ENCODE data around the gene PPIP5K1. TPM values are rescaled to one million over a fixed set of nuclear protein-coding genes. Genes with fewer than 3 reads are reported as not detected.

Gene PPIP5K1
- total and polyA plus RNA-seq, 9 of the 15 experiments (the other 6 are each of a cell fraction or from before 2014, with no cell fraction given) = 2.5 to 74.6 (median 35.1) TPM

DNA sequence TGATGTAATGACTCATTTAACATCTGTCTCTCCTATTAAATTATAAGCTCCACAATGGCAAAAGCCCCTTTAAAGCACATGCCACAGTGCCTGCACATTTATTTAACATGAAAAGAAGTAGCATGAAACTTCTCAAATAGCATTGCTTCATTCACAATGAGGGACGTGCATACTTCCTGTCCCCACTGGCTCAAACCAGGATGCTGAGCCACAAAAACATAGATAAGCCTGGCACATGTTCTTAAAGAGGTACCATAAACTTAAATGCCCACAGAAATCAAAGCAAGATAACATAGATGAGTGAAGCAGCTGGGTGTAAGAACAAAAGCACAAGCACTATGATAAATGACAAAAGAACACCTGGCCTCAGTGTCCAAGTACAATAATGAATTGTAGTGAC, 100.8 kb downstream of the PPIP5K1 start:
- TF ChIP-seq, protein P1, sequence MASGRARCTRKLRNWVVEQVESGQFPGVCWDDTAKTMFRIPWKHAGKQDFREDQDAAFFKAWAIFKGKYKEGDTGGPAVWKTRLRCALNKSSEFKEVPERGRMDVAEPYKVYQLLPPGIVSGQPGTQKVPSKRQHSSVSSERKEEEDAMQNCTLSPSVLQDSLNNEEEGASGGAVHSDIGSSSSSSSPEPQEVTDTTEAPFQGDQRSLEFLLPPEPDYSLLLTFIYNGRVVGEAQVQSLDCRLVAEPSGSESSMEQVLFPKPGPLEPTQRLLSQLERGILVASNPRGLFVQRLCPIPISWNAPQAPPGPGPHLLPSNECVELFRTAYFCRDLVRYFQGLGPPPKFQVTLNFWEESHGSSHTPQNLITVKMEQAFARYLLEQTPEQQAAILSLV (tag; IDR thresholded peaks at IDR 0.05) = no peak
- TF ChIP-seq KLF16 (IDR thresholded peaks at IDR 0.05) = 0 out of 2 replicates have a peak, but pooled peaks have one; percentile 11
- TF ChIP-seq, protein P2, sequence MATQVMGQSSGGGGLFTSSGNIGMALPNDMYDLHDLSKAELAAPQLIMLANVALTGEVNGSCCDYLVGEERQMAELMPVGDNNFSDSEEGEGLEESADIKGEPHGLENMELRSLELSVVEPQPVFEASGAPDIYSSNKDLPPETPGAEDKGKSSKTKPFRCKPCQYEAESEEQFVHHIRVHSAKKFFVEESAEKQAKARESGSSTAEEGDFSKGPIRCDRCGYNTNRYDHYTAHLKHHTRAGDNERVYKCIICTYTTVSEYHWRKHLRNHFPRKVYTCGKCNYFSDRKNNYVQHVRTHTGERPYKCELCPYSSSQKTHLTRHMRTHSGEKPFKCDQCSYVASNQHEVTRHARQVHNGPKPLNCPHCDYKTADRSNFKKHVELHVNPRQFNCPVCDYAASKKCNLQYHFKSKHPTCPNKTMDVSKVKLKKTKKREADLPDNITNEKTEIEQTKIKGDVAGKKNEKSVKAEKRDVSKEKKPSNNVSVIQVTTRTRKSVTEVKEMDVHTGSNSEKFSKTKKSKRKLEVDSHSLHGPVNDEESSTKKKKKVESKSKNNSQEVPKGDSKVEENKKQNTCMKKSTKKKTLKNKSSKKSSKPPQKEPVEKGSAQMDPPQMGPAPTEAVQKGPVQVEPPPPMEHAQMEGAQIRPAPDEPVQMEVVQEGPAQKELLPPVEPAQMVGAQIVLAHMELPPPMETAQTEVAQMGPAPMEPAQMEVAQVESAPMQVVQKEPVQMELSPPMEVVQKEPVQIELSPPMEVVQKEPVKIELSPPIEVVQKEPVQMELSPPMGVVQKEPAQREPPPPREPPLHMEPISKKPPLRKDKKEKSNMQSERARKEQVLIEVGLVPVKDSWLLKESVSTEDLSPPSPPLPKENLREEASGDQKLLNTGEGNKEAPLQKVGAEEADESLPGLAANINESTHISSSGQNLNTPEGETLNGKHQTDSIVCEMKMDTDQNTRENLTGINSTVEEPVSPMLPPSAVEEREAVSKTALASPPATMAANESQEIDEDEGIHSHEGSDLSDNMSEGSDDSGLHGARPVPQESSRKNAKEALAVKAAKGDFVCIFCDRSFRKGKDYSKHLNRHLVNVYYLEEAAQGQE (IDR thresholded peaks at IDR 0.05; ENCODE audit: borderline replicate concordance) = peak; percentile 32
- TF ChIP-seq, protein P2 (CRISPR knock-in tag; IDR thresholded peaks at IDR 0.05; ENCODE audit: low read depth) = no peak
- Histone ChIP-seq H3K9ac (ENCODE audit: insufficient read depth in 1 of 2, low read depth in 2 of 2, low read length in 2 of 2) (no peak overlapping the region), H3K79me2 (ENCODE audit: control insufficient read depth, insufficient read depth, low read length) (peaks cover 10% of the 10 kb centered on the region; the same call in 1 of the 3 replicates), H4K20me1 (replicated peaks; ENCODE audit: control insufficient read depth, insufficient read depth, low read length) (no peaks in the 10 kb centered on the region), H3K9me1 (ENCODE audit: control insufficient read depth, insufficient read depth, low read length) (no peaks in the 10 kb centered on the region), H2AFZ (ENCODE audit: low read depth, low read length) (no peak overlapping the region), H3K27ac (ENCODE audit: extremely low read depth, low read depth, low read length) (no peak overlapping the region), H3K4me1 (replicated peaks in 1 of 2; ENCODE audit: control insufficient read depth in 2 of 2, insufficient read depth in 2 of 2, low read length in 2 of 2) (peaks cover 11% of the 10 kb centered on the region in 2 experiments), H3K36me3 (ENCODE audit: control insufficient read depth, insufficient read depth, low read length) (peaks cover 50% of the 10 kb centered on the region), H3K27me3 (ENCODE audit: control insufficient read depth in 2 of 2, insufficient read depth in 2 of 2, low read length in 2 of 2) (no peaks in the 10 kb centered on the region), H3K4me2 (ENCODE audit: insufficient read depth, low read length) (no peak overlapping the region), H3K9me3 (replicated peaks; ENCODE audit: control insufficient read depth, insufficient read depth, low read depth, low read length) (no peaks in the 10 kb centered on the region), H3K4me3 (no peak overlapping the region)
- intact Hi-C loops (cut with micrococcal nuclease) (no loop called here), in situ Hi-C loops (cut with MboI) (no loop called here)
- ChIA-PET CTCF (ENCODE audit: low intra/inter-chr PET ratio) (no interaction called here), POLR2A (interaction anchor here (0.6 kb wide), 1 partner anchor 134 kb away, joined by 4 read pairs; no protein-coding TSS in a partner anchor)
- FAIRE-seq (no peak), DNase-seq (ENCODE audit: extremely low read depth in 1 of 4, low spot score in 3 of 4) (no peak), ATAC-seq (no peak)
- no TSS peak for BruUV-seq (replicated peaks)
- WGBS (ENCODE audit: insufficient coverage, low coverage, missing lambda C conversion rate) = 33% methylated on average over 1 of the region's 1 CpG

All from K562 (cell line).